ENCODE results near the gene PIP. TPM values are rescaled to one million over a fixed set of nuclear protein-coding genes. Genes with fewer than 3 reads are reported as not detected.
"Not testable (repeated sequence)": the region's sequence is repeated elsewhere in the genome, so short reads cannot be mapped to it uniquely, and the experiment has no call there.

The PIP gene
- total RNA-seq, 1 donor from 2014 or later, result not detected

DNA sequence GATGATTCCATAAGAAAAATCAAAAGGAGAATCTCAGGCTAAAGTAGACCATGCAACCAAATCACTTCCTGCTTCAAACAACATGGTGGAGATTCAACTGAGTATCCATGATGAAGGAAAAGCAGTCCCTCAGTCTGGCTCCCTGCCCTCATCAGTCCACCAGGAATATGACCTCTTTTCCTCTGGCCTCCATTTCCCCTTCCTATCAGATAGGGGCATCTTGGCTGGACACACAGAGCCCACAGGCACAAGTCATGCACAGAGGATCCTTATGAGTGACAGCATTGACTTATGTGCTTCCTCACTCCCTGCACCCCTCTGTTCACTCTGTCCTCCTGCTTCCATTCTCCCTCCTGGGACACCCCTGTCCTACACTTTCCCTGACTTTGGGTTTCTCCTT, 16.8 kb downstream of the PIP start:
- Mint-ChIP-seq H3K27ac (ENCODE audit: unreplicated experiment) (no peak overlapping the region), H3K27me3 (ENCODE audit: unreplicated experiment) (peaks cover 4% of the 10 kb centered on the region), H3K4me1 (ENCODE audit: unreplicated experiment) (peaks cover 1% of the 10 kb centered on the region), H3K4me3 (ENCODE audit: unreplicated experiment) (no peak overlapping the region), H3K36me3 (ENCODE audit: unreplicated experiment) (no peaks in the 10 kb centered on the region), H3K9me3 (ENCODE audit: unreplicated experiment) (peaks cover 20% of the 10 kb centered on the region)
- TF ChIP-seq, protein P1, sequence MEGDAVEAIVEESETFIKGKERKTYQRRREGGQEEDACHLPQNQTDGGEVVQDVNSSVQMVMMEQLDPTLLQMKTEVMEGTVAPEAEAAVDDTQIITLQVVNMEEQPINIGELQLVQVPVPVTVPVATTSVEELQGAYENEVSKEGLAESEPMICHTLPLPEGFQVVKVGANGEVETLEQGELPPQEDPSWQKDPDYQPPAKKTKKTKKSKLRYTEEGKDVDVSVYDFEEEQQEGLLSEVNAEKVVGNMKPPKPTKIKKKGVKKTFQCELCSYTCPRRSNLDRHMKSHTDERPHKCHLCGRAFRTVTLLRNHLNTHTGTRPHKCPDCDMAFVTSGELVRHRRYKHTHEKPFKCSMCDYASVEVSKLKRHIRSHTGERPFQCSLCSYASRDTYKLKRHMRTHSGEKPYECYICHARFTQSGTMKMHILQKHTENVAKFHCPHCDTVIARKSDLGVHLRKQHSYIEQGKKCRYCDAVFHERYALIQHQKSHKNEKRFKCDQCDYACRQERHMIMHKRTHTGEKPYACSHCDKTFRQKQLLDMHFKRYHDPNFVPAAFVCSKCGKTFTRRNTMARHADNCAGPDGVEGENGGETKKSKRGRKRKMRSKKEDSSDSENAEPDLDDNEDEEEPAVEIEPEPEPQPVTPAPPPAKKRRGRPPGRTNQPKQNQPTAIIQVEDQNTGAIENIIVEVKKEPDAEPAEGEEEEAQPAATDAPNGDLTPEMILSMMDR (IDR thresholded peaks at IDR 0.05), result no peak
- no peak for DNase-seq (ENCODE audit: extremely low spot score, unreplicated experiment)

DNA sequence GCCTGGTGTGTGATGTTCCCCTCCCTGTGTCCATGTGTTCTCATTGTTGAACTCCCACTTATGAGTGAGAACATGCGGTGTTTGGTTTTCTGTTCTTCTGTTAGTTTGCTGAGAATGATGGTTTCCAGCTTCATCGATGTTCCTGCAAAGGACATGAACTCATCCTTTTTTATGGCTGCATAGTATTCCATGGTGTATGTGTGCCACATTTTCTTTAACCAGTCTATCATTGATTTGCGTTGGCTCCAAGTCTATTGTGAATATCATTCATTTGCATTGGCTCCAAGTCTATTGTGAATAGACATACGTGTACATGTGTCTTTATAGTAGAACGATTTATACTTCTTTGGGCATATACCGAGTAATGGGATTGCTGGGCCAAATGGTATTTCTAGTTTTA, 18.8 kb downstream of the PIP start:
- H3K27ac Mint-ChIP-seq (ENCODE audit: unreplicated experiment); H3K4me3 Mint-ChIP-seq (ENCODE audit: unreplicated experiment); H3K4me1 Mint-ChIP-seq (ENCODE audit: unreplicated experiment); H3K36me3 Mint-ChIP-seq (ENCODE audit: unreplicated experiment); H3K27me3 Mint-ChIP-seq (ENCODE audit: unreplicated experiment); DNase-seq (ENCODE audit: extremely low spot score, unreplicated experiment): not testable (repeated sequence)
- H3K9me3 Mint-ChIP-seq (ENCODE audit: unreplicated experiment), result peaks cover 26% of the 10 kb centered on the region

DNA sequence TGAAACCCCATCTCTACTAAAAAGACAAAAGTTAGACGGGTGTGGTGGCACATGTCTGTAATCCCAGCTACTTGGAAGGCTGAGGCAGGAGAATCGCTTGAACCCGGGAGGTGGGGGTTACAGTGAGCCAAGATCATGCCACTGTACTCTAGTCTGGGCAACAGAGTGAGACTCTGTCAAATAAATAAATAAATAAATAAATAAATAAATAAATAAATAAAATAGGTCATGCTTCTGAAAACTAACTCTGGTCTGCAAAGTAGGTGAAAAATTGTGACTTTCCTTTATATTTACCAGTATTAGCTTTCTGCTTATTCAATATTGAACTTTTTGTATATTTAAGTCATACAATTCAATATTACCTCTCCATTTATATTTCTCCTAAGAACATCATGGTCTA, 26.7 kb downstream of the PIP start:
- H3K4me3 Mint-ChIP-seq (ENCODE audit: unreplicated experiment); DNase-seq (ENCODE audit: extremely low spot score, unreplicated experiment); H3K9me3 Mint-ChIP-seq (ENCODE audit: unreplicated experiment); H3K4me1 Mint-ChIP-seq (ENCODE audit: unreplicated experiment); H3K36me3 Mint-ChIP-seq (ENCODE audit: unreplicated experiment); H3K27ac Mint-ChIP-seq (ENCODE audit: unreplicated experiment); H3K27me3 Mint-ChIP-seq (ENCODE audit: unreplicated experiment): not testable (repeated sequence)

DNA sequence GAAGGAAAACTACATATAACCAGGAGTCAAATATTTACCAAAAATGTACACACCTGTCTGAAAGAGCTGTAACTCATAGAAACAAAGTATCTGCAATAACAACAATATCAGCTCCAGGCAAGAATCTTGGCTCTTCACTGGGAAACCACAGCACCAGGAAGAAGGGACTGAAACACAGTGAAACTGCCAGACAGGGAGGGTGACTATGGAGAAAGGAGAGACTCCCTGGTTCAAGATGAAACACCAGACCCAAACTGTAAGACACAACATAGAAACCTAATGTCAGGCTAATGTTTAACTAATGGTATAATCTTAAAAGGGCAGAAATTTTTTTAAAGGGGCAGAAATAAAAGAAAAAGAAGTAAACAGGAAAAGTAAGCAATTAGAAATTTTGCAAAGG, 39.8 kb downstream of the PIP start:
- H3K36me3 Mint-ChIP-seq (ENCODE audit: unreplicated experiment), result no peaks in the 10 kb centered on the region
- TF ChIP-seq, protein P1 (IDR thresholded peaks at IDR 0.05), result no peak
- no peak overlapping the region for H3K27ac Mint-ChIP-seq (ENCODE audit: unreplicated experiment)
- no peak overlapping the region for H3K4me3 Mint-ChIP-seq (ENCODE audit: unreplicated experiment)
- DNase-seq (ENCODE audit: extremely low spot score, unreplicated experiment), result no peak
- peaks cover 5% of the 10 kb centered on the region for H3K9me3 Mint-ChIP-seq (ENCODE audit: unreplicated experiment)
- peaks cover 16% of the 10 kb centered on the region for H3K4me1 Mint-ChIP-seq (ENCODE audit: unreplicated experiment)
- peaks cover 11% of the 10 kb centered on the region for H3K27me3 Mint-ChIP-seq (ENCODE audit: unreplicated experiment)

DNA sequence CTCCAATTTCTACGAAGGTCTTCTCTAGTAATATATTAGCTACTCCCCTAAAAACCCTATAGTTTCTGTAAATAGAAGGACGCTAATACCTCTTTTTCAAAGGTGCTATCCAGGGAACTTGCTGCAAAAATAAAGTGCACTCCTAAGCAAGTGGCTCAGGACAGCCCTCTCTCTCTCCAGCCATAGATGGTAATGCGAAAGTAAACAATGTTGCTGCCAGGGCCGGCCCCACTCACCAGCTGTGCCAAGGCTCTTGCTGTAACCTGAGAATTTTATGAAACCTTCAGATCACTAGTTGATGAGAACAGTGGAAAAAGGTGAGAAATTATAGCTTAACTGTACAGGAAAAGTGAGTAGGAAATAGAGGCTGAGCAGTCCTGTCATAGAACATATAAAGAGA, 40.5 kb downstream of the PIP start:
- DNase-seq (ENCODE audit: extremely low spot score, unreplicated experiment), result no peak
- TF ChIP-seq, protein P1 (IDR thresholded peaks at IDR 0.05), result no peak
- Mint-ChIP-seq H3K4me3 (ENCODE audit: unreplicated experiment) (no peak overlapping the region), H3K27me3 (ENCODE audit: unreplicated experiment) (peaks cover 11% of the 10 kb centered on the region), H3K9me3 (ENCODE audit: unreplicated experiment) (peaks cover 6% of the 10 kb centered on the region), H3K27ac (ENCODE audit: unreplicated experiment) (no peak overlapping the region), H3K4me1 (ENCODE audit: unreplicated experiment) (peaks cover 16% of the 10 kb centered on the region), H3K36me3 (ENCODE audit: unreplicated experiment) (no peaks in the 10 kb centered on the region)

DNA sequence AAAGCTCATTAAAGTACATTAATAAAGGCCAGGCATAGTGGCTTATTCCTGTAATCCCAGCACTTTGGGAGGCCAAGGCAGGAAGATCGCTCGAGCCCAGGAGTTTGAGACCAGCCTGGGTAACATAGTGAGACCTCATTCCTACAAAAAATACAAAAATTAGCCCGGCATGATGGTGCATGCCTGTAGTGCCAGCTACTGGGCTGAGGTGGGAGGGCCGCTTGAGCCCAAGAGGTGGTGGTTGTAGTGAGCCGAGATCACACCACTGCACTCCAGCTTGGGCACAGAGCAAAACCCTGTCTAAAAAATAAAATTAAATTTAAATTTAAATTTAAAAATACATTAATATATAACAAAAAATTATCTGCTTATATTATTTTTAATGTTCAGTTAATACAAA, 44.3 kb downstream of the PIP start:
- TF ChIP-seq, protein P1 (IDR thresholded peaks at IDR 0.05), result no peak
- Mint-ChIP-seq H3K4me3 (ENCODE audit: unreplicated experiment) (no peak overlapping the region), H3K27me3 (ENCODE audit: unreplicated experiment) (peaks cover 11% of the 10 kb centered on the region), H3K4me1 (ENCODE audit: unreplicated experiment) (peaks cover 16% of the 10 kb centered on the region), H3K27ac (ENCODE audit: unreplicated experiment) (no peak overlapping the region), H3K36me3 (ENCODE audit: unreplicated experiment) (no peaks in the 10 kb centered on the region), H3K9me3 (ENCODE audit: unreplicated experiment) (peaks cover 14% of the 10 kb centered on the region)
- DNase-seq (ENCODE audit: extremely low spot score, unreplicated experiment), result no peak
